Measurements from ENCODE around the gene PDGFRA.
A peak's percentile ranks its signal among the peaks of the same experiment; 100 is the strongest.
"Not testable (repeated sequence)": the region's sequence is repeated elsewhere in the genome, so short reads cannot be mapped to it uniquely, and the experiment has no call there.

PDGFRA gene

GRCh38 chr4:54318904-54319303, 89.8 kb downstream of the PDGFRA start:
- DNase-seq (ENCODE audit: low spot score): peak; percentile 40

- DNase-seq (ENCODE audit: low spot score): no peak
Observed at GRCh38 chr4:54320826-54321685, 92.0 kb downstream of the PDGFRA start.

GRCh38 chr4:54322818-54323417, 93.8 kb downstream of the PDGFRA start:
- peak; percentile 62 for DNase-seq (ENCODE audit: low spot score)

- no peak for DNase-seq (ENCODE audit: low spot score)
Observed at GRCh38 chr4:54330896-54331295, 101.8 kb downstream of the PDGFRA start.

- no peak for DNase-seq (ENCODE audit: low spot score)
Observed at GRCh38 chr4:54332542-54332941, 103.4 kb downstream of the PDGFRA start.

GRCh38 chr4:54333657-54334056, 104.6 kb downstream of the PDGFRA start:
- no peak for DNase-seq (ENCODE audit: low spot score)

GRCh38 chr4:54334769-54335168, 105.7 kb downstream of the PDGFRA start:
- not testable (repeated sequence) for DNase-seq (ENCODE audit: low spot score)

GRCh38 chr4:54337009-54337408, 107.9 kb downstream of the PDGFRA start:
- no peak for DNase-seq (ENCODE audit: low spot score)

- not testable (repeated sequence) for DNase-seq (ENCODE audit: low spot score)
Observed at GRCh38 chr4:54342067-54342466, 113.0 kb downstream of the PDGFRA start.
